Measurements from ENCODE around the gene TUBA3D. TPM values are rescaled to one million over a fixed set of nuclear protein-coding genes. Genes with fewer than 3 reads are reported as not detected.
"Not testable (repeated sequence)": the region's sequence is repeated elsewhere in the genome, so short reads cannot be mapped to it uniquely, and the experiment has no call there.

Gene TUBA3D
- total RNA-seq, 2 experiments from 2014 or later, result not detected

GRCh38 chr2:131478074-131478849, 2.3 kb downstream of the TUBA3D start:
- POLR2A ChIA-PET; BruUV-seq (replicated peaks); H3K4me1 ChIP-seq (ENCODE audit: insufficient read depth, low read length, poor library complexity, severe bottlenecking); H3K4me2 ChIP-seq (ENCODE audit: low read length); intact Hi-C loops (cut with micrococcal nuclease; ENCODE audit: unreplicated experiment); DNase-seq (ENCODE audit: low spot score); H3K79me2 ChIP-seq (ENCODE audit: insufficient read depth, low read depth, low read length); H3K27ac ChIP-seq (ENCODE audit: low read depth, low read length, poor library complexity, severe bottlenecking); H3K4me3 ChIP-seq (ENCODE audit: low read depth, low read length, poor library complexity, severe bottlenecking); H3K9me2 ChIP-seq (ENCODE audit: insufficient read depth, low read length); H4K20me1 ChIP-seq (ENCODE audit: insufficient read depth, low read length); H3K36me3 ChIP-seq (ENCODE audit: insufficient read depth, low read length); H2AFZ ChIP-seq (ENCODE audit: low read length); H3K9me3 ChIP-seq (ENCODE audit: low read length); CTCF ChIA-PET (ENCODE audit: unreplicated experiment): not testable (repeated sequence)

GRCh38 chr2:131478850-131479461, 3.0 kb downstream of the TUBA3D start:
- intact Hi-C loops (cut with micrococcal nuclease; ENCODE audit: unreplicated experiment); H3K27ac ChIP-seq (ENCODE audit: low read depth, low read length, poor library complexity, severe bottlenecking); CTCF ChIA-PET (ENCODE audit: unreplicated experiment); H3K9me3 ChIP-seq (ENCODE audit: low read length); H3K79me2 ChIP-seq (ENCODE audit: insufficient read depth, low read depth, low read length); H2AFZ ChIP-seq (ENCODE audit: low read length); POLR2A ChIA-PET; H3K4me3 ChIP-seq (ENCODE audit: low read depth, low read length, poor library complexity, severe bottlenecking); H3K4me2 ChIP-seq (ENCODE audit: low read length); H4K20me1 ChIP-seq (ENCODE audit: insufficient read depth, low read length); DNase-seq (ENCODE audit: low spot score); H3K9me2 ChIP-seq (ENCODE audit: insufficient read depth, low read length); H3K4me1 ChIP-seq (ENCODE audit: insufficient read depth, low read length, poor library complexity, severe bottlenecking): not testable (repeated sequence)
- peaks cover 13% of the 10 kb centered on the region for H3K36me3 ChIP-seq (ENCODE audit: insufficient read depth, low read length)
- TSS peak; percentile 29 for BruUV-seq (replicated peaks)

GRCh38 chr2:131480351-131480750, 4.4 kb downstream of the TUBA3D start:
- H3K4me3 ChIP-seq (ENCODE audit: low read depth, low read length, poor library complexity, severe bottlenecking); H3K9me2 ChIP-seq (ENCODE audit: insufficient read depth, low read length); H3K27ac ChIP-seq (ENCODE audit: low read depth, low read length, poor library complexity, severe bottlenecking); H3K4me1 ChIP-seq (ENCODE audit: insufficient read depth, low read length, poor library complexity, severe bottlenecking); H3K79me2 ChIP-seq (ENCODE audit: insufficient read depth, low read depth, low read length); intact Hi-C loops (cut with micrococcal nuclease; ENCODE audit: unreplicated experiment); H3K9me3 ChIP-seq (ENCODE audit: low read length); POLR2A ChIA-PET; CTCF ChIA-PET (ENCODE audit: unreplicated experiment); H2AFZ ChIP-seq (ENCODE audit: low read length); H4K20me1 ChIP-seq (ENCODE audit: insufficient read depth, low read length); DNase-seq (ENCODE audit: low spot score); H3K4me2 ChIP-seq (ENCODE audit: low read length); BruUV-seq (replicated peaks): not testable (repeated sequence)
- H3K36me3 ChIP-seq (ENCODE audit: insufficient read depth, low read length), result peaks cover 22% of the 10 kb centered on the region

- H4K20me1 ChIP-seq (ENCODE audit: insufficient read depth, low read length); H3K4me1 ChIP-seq (ENCODE audit: insufficient read depth, low read length, poor library complexity, severe bottlenecking); H3K27ac ChIP-seq (ENCODE audit: low read depth, low read length, poor library complexity, severe bottlenecking); DNase-seq (ENCODE audit: low spot score); H3K4me2 ChIP-seq (ENCODE audit: low read length); H2AFZ ChIP-seq (ENCODE audit: low read length); BruUV-seq (replicated peaks); H3K9me3 ChIP-seq (ENCODE audit: low read length); CTCF ChIA-PET (ENCODE audit: unreplicated experiment); H3K4me3 ChIP-seq (ENCODE audit: low read depth, low read length, poor library complexity, severe bottlenecking); intact Hi-C loops (cut with micrococcal nuclease; ENCODE audit: unreplicated experiment); H3K9me2 ChIP-seq (ENCODE audit: insufficient read depth, low read length): not testable (repeated sequence)
- POLR2A ChIA-PET, result interaction anchor here (1.5 kb wide), 1 partner anchor 10 kb away, joined by 3 read pairs; no protein-coding TSS in a partner anchor
- H3K36me3 ChIP-seq (ENCODE audit: insufficient read depth, low read length), result peaks cover 32% of the 10 kb centered on the region
- H3K79me2 ChIP-seq (ENCODE audit: insufficient read depth, low read depth, low read length), result peaks cover 11% of the 10 kb centered on the region; the same call in 1 of the 2 replicates
Observed at GRCh38 chr2:131482506-131483155, 6.7 kb downstream of the TUBA3D start.

- H3K4me3 ChIP-seq (ENCODE audit: low read depth, low read length, poor library complexity, severe bottlenecking); H3K9me3 ChIP-seq (ENCODE audit: low read length); intact Hi-C loops (cut with micrococcal nuclease; ENCODE audit: unreplicated experiment); DNase-seq (ENCODE audit: low spot score); CTCF ChIA-PET (ENCODE audit: unreplicated experiment); H3K27ac ChIP-seq (ENCODE audit: low read depth, low read length, poor library complexity, severe bottlenecking); H3K4me1 ChIP-seq (ENCODE audit: insufficient read depth, low read length, poor library complexity, severe bottlenecking); BruUV-seq (replicated peaks); H2AFZ ChIP-seq (ENCODE audit: low read length); POLR2A ChIA-PET; H3K9me2 ChIP-seq (ENCODE audit: insufficient read depth, low read length); H3K4me2 ChIP-seq (ENCODE audit: low read length); H4K20me1 ChIP-seq (ENCODE audit: insufficient read depth, low read length): not testable (repeated sequence)
- Histone ChIP-seq H3K36me3 (ENCODE audit: insufficient read depth, low read length) (peaks cover 46% of the 10 kb centered on the region), H3K79me2 (ENCODE audit: insufficient read depth, low read depth, low read length) (peaks cover 27% of the 10 kb centered on the region; the same call in 1 of the 2 replicates)
Observed at GRCh38 chr2:131483981-131484820, 8.3 kb downstream of the TUBA3D start.

GRCh38 chr2:131484906-131485460, 9.1 kb downstream of the TUBA3D start:
- H3K4me2 ChIP-seq (ENCODE audit: low read length); H3K27ac ChIP-seq (ENCODE audit: low read depth, low read length, poor library complexity, severe bottlenecking); H3K9me2 ChIP-seq (ENCODE audit: insufficient read depth, low read length); CTCF ChIA-PET (ENCODE audit: unreplicated experiment); BruUV-seq (replicated peaks); H3K4me3 ChIP-seq (ENCODE audit: low read depth, low read length, poor library complexity, severe bottlenecking); H2AFZ ChIP-seq (ENCODE audit: low read length); POLR2A ChIA-PET; DNase-seq (ENCODE audit: low spot score); intact Hi-C loops (cut with micrococcal nuclease; ENCODE audit: unreplicated experiment); H3K9me3 ChIP-seq (ENCODE audit: low read length); H4K20me1 ChIP-seq (ENCODE audit: insufficient read depth, low read length); H3K4me1 ChIP-seq (ENCODE audit: insufficient read depth, low read length, poor library complexity, severe bottlenecking): not testable (repeated sequence)
- Histone ChIP-seq H3K36me3 (ENCODE audit: insufficient read depth, low read length) (peaks cover 51% of the 10 kb centered on the region), H3K79me2 (ENCODE audit: insufficient read depth, low read depth, low read length) (peaks cover 34% of the 10 kb centered on the region; the same call in 1 of the 2 replicates)

All from OCI-LY7 (cell line).